Measurements from ENCODE around the gene C20orf173. TPM values are rescaled to one million over a fixed set of nuclear protein-coding genes. Genes with fewer than 3 reads are reported as not detected.

Gene C20orf173
- polyA plus RNA-seq, 1 donor from 2014 or later = not detected

- Histone ChIP-seq H3K9me2 (ENCODE audit: insufficient read depth, low read length) (no peaks in the 10 kb centered on the region), H3K9me3 (ENCODE audit: low read length) (no peaks in the 10 kb centered on the region), H3K9ac (ENCODE audit: low read length) (no peak overlapping the region), H3K4me2 (ENCODE audit: low read length) (no peak overlapping the region), H3K27ac (ENCODE audit: low read length) (no peak overlapping the region), H3K27me3 (ENCODE audit: insufficient read depth, low read depth, low read length) (no peaks in the 10 kb centered on the region), H3F3A (ENCODE audit: insufficient read depth, low read length, poor library complexity, severe bottlenecking) (no peaks in the 10 kb centered on the region), H4K20me1 (ENCODE audit: insufficient read depth) (no peaks in the 10 kb centered on the region), H3K4me3 (ENCODE audit: low read length) (no peak overlapping the region), H2AFZ (ENCODE audit: low read depth, low read length) (no peak overlapping the region), H3K79me2 (replicated peaks; ENCODE audit: insufficient read depth, low read length) (no peaks in the 10 kb centered on the region), H3K36me3 (ENCODE audit: insufficient read depth, low read length) (no peaks in the 10 kb centered on the region)
- TF ChIP-seq, protein P1, sequence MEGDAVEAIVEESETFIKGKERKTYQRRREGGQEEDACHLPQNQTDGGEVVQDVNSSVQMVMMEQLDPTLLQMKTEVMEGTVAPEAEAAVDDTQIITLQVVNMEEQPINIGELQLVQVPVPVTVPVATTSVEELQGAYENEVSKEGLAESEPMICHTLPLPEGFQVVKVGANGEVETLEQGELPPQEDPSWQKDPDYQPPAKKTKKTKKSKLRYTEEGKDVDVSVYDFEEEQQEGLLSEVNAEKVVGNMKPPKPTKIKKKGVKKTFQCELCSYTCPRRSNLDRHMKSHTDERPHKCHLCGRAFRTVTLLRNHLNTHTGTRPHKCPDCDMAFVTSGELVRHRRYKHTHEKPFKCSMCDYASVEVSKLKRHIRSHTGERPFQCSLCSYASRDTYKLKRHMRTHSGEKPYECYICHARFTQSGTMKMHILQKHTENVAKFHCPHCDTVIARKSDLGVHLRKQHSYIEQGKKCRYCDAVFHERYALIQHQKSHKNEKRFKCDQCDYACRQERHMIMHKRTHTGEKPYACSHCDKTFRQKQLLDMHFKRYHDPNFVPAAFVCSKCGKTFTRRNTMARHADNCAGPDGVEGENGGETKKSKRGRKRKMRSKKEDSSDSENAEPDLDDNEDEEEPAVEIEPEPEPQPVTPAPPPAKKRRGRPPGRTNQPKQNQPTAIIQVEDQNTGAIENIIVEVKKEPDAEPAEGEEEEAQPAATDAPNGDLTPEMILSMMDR (IDR thresholded peaks at IDR 0.05; ENCODE audit: poor library complexity, severe bottlenecking) = no peak
- TF ChIP-seq MXI1 (conservative IDR thresholded peaks at IDR 0.05; ENCODE audit: poor library complexity, severe bottlenecking) (no peak), RAD21 (conservative IDR thresholded peaks at IDR 0.05) (no peak), EZH2 (IDR thresholded peaks at IDR 0.05; ENCODE audit: borderline replicate concordance, insufficient read depth, low read length, poor library complexity, severe bottlenecking) (no peak), SMC3 (conservative IDR thresholded peaks at IDR 0.05; ENCODE audit: poor library complexity) (no peak), TAF1 (IDR thresholded peaks at IDR 0.05; ENCODE audit: low read depth) (no peak), POLR2AphosphoS5 (IDR thresholded peaks at IDR 0.05) (no peak), EP300 (conservative IDR thresholded peaks at IDR 0.05; ENCODE audit: poor library complexity, severe bottlenecking) (no peak)
- TF ChIP-seq, protein P2, sequence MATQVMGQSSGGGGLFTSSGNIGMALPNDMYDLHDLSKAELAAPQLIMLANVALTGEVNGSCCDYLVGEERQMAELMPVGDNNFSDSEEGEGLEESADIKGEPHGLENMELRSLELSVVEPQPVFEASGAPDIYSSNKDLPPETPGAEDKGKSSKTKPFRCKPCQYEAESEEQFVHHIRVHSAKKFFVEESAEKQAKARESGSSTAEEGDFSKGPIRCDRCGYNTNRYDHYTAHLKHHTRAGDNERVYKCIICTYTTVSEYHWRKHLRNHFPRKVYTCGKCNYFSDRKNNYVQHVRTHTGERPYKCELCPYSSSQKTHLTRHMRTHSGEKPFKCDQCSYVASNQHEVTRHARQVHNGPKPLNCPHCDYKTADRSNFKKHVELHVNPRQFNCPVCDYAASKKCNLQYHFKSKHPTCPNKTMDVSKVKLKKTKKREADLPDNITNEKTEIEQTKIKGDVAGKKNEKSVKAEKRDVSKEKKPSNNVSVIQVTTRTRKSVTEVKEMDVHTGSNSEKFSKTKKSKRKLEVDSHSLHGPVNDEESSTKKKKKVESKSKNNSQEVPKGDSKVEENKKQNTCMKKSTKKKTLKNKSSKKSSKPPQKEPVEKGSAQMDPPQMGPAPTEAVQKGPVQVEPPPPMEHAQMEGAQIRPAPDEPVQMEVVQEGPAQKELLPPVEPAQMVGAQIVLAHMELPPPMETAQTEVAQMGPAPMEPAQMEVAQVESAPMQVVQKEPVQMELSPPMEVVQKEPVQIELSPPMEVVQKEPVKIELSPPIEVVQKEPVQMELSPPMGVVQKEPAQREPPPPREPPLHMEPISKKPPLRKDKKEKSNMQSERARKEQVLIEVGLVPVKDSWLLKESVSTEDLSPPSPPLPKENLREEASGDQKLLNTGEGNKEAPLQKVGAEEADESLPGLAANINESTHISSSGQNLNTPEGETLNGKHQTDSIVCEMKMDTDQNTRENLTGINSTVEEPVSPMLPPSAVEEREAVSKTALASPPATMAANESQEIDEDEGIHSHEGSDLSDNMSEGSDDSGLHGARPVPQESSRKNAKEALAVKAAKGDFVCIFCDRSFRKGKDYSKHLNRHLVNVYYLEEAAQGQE (IDR thresholded peaks at IDR 0.05; ENCODE audit: borderline replicate concordance) = no peak
Observed at GRCh38 chr20:35560541-35560940, 31.1 kb upstream of the C20orf173 start.

DNA sequence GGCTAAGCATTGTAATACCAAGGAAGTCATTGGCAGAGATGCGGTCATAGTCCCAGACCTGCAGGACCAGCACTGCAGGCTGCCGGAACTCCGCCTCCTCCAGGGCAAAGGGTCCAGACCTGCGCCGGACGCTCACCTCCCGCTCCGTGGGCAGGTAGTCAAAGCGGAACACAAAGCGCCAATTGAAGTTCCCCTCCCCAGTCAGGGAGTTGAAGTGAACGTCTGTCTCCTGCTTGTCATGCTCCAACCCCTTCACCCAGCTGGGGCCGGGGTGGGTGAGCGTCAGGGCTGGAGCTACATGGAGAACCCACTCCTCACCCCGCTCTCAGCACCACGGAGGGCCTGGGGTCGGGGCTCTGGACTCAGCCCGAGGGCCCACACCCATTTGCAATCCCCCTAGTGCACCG, 30.7 kb upstream of the C20orf173 start:
- no peaks in the 10 kb centered on the region for H3K9me3 ChIP-seq (ENCODE audit: low read length)
- no peaks in the 10 kb centered on the region for H3K27me3 ChIP-seq (ENCODE audit: insufficient read depth, low read depth, low read length)
- H3K36me3 ChIP-seq (ENCODE audit: insufficient read depth, low read length) = no peaks in the 10 kb centered on the region
- H3K4me3 ChIP-seq (ENCODE audit: low read length) = no peak overlapping the region
- H3K9me2 ChIP-seq (ENCODE audit: insufficient read depth, low read length) = no peaks in the 10 kb centered on the region
- no peak overlapping the region for H3K27ac ChIP-seq (ENCODE audit: low read length)
- H3K79me2 ChIP-seq (replicated peaks; ENCODE audit: insufficient read depth, low read length) = no peaks in the 10 kb centered on the region
- TF ChIP-seq MXI1 (conservative IDR thresholded peaks at IDR 0.05; ENCODE audit: poor library complexity, severe bottlenecking) (no peak), EZH2 (IDR thresholded peaks at IDR 0.05; ENCODE audit: borderline replicate concordance, insufficient read depth, low read length, poor library complexity, severe bottlenecking) (no peak), POLR2AphosphoS5 (IDR thresholded peaks at IDR 0.05) (no peak), RAD21 (conservative IDR thresholded peaks at IDR 0.05) (no peak), SMC3 (conservative IDR thresholded peaks at IDR 0.05; ENCODE audit: poor library complexity) (no peak), EP300 (conservative IDR thresholded peaks at IDR 0.05; ENCODE audit: poor library complexity, severe bottlenecking) (no peak)
- TF ChIP-seq, protein P2 (IDR thresholded peaks at IDR 0.05; ENCODE audit: borderline replicate concordance) = no peak
- TF ChIP-seq, protein P1 (IDR thresholded peaks at IDR 0.05; ENCODE audit: poor library complexity, severe bottlenecking) = no peak
- H4K20me1 ChIP-seq (ENCODE audit: insufficient read depth) = no peaks in the 10 kb centered on the region
- H3F3A ChIP-seq (ENCODE audit: insufficient read depth, low read length, poor library complexity, severe bottlenecking) = no peaks in the 10 kb centered on the region
- H3K9ac ChIP-seq (ENCODE audit: low read length) = no peak overlapping the region
- H2AFZ ChIP-seq (ENCODE audit: low read depth, low read length) = no peak overlapping the region
- H3K4me2 ChIP-seq (ENCODE audit: low read length) = no peak overlapping the region

All from neural cell (in vitro differentiated cells).